Karpas-422 (cell line): Measurements from ENCODE around the gene CCSER1. TPM values are rescaled to one million over a fixed set of nuclear protein-coding genes. Genes with fewer than 3 reads are reported as not detected.

ENCODE experiments used
- DNase-seq: peaks from one replicate; pipeline ENCODE4 v3.0.0-alpha.2; 2015
- H2AFZ ChIP-seq: fragments of 200-600 bp; sonication (generic); 2 replicates; pipeline ENCODE4 v1.6.1; 2014; ENCODE audit warnings: antibody characterized with exemption, low read length, mixed read lengths
- H3K27ac ChIP-seq: fragments of 200-600 bp; sonication (generic); 2 replicates; pipeline ENCODE4 v1.5.1; 2014; ENCODE audit warnings: mild to moderate bottlenecking, low read length, moderate library complexity
- H3K27me3 ChIP-seq: fragments of 200-600 bp; sonication (generic); 2 replicates; pipeline ENCODE4 v1.6.1; 2014; ENCODE audit warnings: low read length, mixed read lengths
- H3K36me3 ChIP-seq: fragments of 200-600 bp; sonication (generic); 2 replicates; pipeline ENCODE4 v1.6.1; 2014; ENCODE audit warnings: low read length, mixed read lengths; ENCODE audit not compliant: insufficient read depth
- H3K4me1 ChIP-seq: fragments of 200-600 bp; sonication (generic); 2 replicates; pipeline ENCODE4 v1.6.1; 2014; ENCODE audit warnings: mild to moderate bottlenecking, low read length, mixed read lengths
- H3K4me2 ChIP-seq: fragments of 200-600 bp; sonication (generic); 2 replicates; pipeline ENCODE4 v1.6.1; 2014; ENCODE audit warnings: low read length, low read depth, mild to moderate bottlenecking; ENCODE audit not compliant: poor library complexity, severe bottlenecking
- H3K4me3 ChIP-seq: fragments of 200-600 bp; sonication (generic); 2 replicates; pipeline ENCODE4 v1.5.1; 2014; ENCODE audit warnings: mild to moderate bottlenecking, antibody characterized with exemption, low read length, mixed read lengths
- H3K79me2 ChIP-seq: fragments of 200-600 bp; sonication (generic); 2 replicates; pipeline ENCODE4 v1.6.1; 2014; ENCODE audit warnings: mild to moderate bottlenecking, low read length, mixed read lengths
- H3K9ac ChIP-seq: fragments of 200-600 bp; sonication (generic); 2 replicates; pipeline ENCODE4 v1.6.0; 2014; ENCODE audit warnings: low read length
- H3K9me2 ChIP-seq: fragments of 200-600 bp; sonication (generic), shearing (Covaris generic); replicated peaks from 2 replicates; pipeline ENCODE4 v1.6.0; 2014; ENCODE audit warnings: mild to moderate bottlenecking, low read length, moderate library complexity; ENCODE audit not compliant: insufficient read depth
- H3K9me3 ChIP-seq: fragments of 300-700, 200-600 bp; sonication (generic); 2 replicates; pipeline ENCODE4 v1.6.1; 2014; ENCODE audit warnings: low read length, mixed read lengths
- H4K20me1 ChIP-seq: fragments of 200-600 bp; sonication (generic); 2 replicates; pipeline ENCODE4 v1.6.1; 2014; ENCODE audit warnings: mild to moderate bottlenecking, antibody characterized with exemption, low read length, low read depth; ENCODE audit not compliant: insufficient read depth
- total RNA-seq: library from RNA; depleted of rRNA; stranded (reverse); fragments of >200 nt; shearing (Covaris generic); gene quantifications from 2 replicates; pipeline ENCODE4 v1.2.3, GENCODE V29; 2014; ENCODE audit warnings: low replicate concordance

Gene CCSER1
- total RNA-seq, 1 experiment from 2014 or later: 3.6 TPM

DNA sequence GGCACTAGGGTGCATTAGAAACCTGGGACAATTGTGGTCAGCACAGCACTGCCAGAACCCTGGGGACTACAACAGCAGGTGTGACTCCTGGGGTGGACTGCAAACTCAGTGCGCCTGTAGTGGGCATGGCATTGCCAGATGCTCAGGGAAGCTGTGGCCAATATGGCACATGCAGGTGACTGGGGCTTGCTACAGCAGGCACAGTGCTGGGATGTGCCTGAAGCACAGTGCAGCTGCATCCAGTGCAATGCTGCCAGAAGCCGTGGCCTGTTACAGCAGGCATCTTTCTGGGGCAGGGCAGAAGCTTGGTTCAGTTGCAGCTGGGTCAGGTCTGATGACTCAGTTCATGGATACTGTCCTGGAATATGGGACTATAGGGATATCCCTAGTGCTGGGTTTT is 445.8 kb downstream of the CCSER1 start:
- no peak overlapping the region for H3K27ac ChIP-seq
- H3K9me3 ChIP-seq: peaks cover 2% of the 10 kb centered on the region
- no peaks in the 10 kb centered on the region for H3K4me1 ChIP-seq
- no peaks in the 10 kb centered on the region for H3K79me2 ChIP-seq
- no peaks in the 10 kb centered on the region for H3K27me3 ChIP-seq
- no peak overlapping the region for H2AFZ ChIP-seq
- no peak overlapping the region for H3K4me3 ChIP-seq
- H3K9me2 ChIP-seq: no peaks in the 10 kb centered on the region
- no peaks in the 10 kb centered on the region for H4K20me1 ChIP-seq
- no peak for DNase-seq
- H3K36me3 ChIP-seq: no peaks in the 10 kb centered on the region
- H3K9ac ChIP-seq: no peak overlapping the region
- H3K4me2 ChIP-seq: no peak overlapping the region

GRCh38 chr4:90575371-90575770 is 448.2 kb downstream of the CCSER1 start:
- Histone ChIP-seq H3K4me1 (no peaks in the 10 kb centered on the region), H3K4me2 (no peak overlapping the region), H3K9ac (no peak overlapping the region), H3K9me3 (peaks cover 2% of the 10 kb centered on the region), H4K20me1 (no peaks in the 10 kb centered on the region), H3K36me3 (no peaks in the 10 kb centered on the region), H3K79me2 (no peaks in the 10 kb centered on the region), H3K4me3 (no peak overlapping the region), H3K27me3 (no peaks in the 10 kb centered on the region), H2AFZ (no peak overlapping the region), H3K9me2 (no peaks in the 10 kb centered on the region), H3K27ac (no peak overlapping the region)
- DNase-seq: no peak

DNA sequence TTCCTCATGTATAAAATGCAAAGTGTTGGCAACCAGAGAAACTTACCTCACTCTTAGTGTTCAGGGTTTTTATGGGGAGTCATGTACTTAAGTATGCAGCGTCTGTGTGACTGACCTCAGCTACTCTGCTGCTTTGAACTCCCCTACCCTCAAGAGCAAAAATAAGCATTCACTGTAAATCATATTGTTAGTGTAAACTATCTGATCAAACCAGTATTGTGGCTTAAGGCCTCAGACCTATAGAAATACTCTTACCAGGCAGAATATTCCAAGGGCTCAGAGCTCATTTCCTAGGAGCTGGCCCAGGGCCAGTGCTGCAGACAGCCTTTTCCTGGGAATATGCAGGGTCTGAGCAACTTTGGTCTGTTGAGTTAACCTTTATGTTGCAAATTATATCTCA is 453.1 kb downstream of the CCSER1 start:
- H3K36me3 ChIP-seq: no peaks in the 10 kb centered on the region
- H3K4me3 ChIP-seq: no peak overlapping the region
- no peak overlapping the region for H3K4me2 ChIP-seq
- no peak overlapping the region for H3K27ac ChIP-seq
- no peaks in the 10 kb centered on the region for H3K79me2 ChIP-seq
- H3K9me3 ChIP-seq: no peaks in the 10 kb centered on the region; the same call in 1 of the 2 replicates
- H3K27me3 ChIP-seq: no peaks in the 10 kb centered on the region
- H2AFZ ChIP-seq: no peak overlapping the region
- H3K9me2 ChIP-seq: no peaks in the 10 kb centered on the region
- no peaks in the 10 kb centered on the region for H3K4me1 ChIP-seq
- H3K9ac ChIP-seq: no peak overlapping the region
- no peaks in the 10 kb centered on the region for H4K20me1 ChIP-seq
- no peak for DNase-seq

GRCh38 chr4:90582087-90582486 is 454.9 kb downstream of the CCSER1 start:
- Histone ChIP-seq H3K4me1 (no peaks in the 10 kb centered on the region), H3K9ac (no peak overlapping the region)

DNA sequence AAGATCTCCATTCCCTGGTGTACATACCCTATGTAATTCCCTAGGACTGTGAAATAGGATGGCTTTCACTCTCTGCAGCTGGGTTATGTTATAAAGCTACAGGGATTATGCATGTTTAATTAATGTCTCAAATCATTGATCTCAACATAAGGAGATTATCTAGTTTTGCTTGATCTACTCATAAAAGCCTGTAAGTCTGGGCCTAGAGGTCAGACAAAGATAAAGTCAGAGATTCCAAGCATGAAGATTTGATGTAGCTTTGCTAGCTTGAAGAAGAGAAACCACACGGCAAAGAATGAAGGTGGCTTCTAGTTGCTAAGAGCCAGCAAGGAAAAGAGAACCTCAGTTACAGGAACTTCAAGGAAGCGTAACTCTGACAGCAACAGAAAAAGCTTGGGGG is 456.9 kb downstream of the CCSER1 start:
- Histone ChIP-seq H3K4me3 (no peak overlapping the region), H3K9me3 (no peaks in the 10 kb centered on the region; the same call in 1 of the 2 replicates), H3K4me2 (no peak overlapping the region), H3K27me3 (no peaks in the 10 kb centered on the region), H2AFZ (no peak overlapping the region), H3K27ac (no peak overlapping the region), H3K36me3 (no peaks in the 10 kb centered on the region), H3K4me1 (no peaks in the 10 kb centered on the region), H3K79me2 (no peaks in the 10 kb centered on the region), H3K9ac (no peak overlapping the region), H3K9me2 (no peaks in the 10 kb centered on the region), H4K20me1 (no peaks in the 10 kb centered on the region)
- no peak for DNase-seq

More at GRCh38 chr4:90582087-90582486, 454.9 kb downstream of the CCSER1 start:
- no peak overlapping the region for H2AFZ ChIP-seq
- DNase-seq: no peak
- H3K27me3 ChIP-seq: no peaks in the 10 kb centered on the region
- H3K27ac ChIP-seq: no peak overlapping the region
- H3K79me2 ChIP-seq: no peaks in the 10 kb centered on the region
- H3K9me3 ChIP-seq: no peaks in the 10 kb centered on the region; the same call in 1 of the 2 replicates
- no peaks in the 10 kb centered on the region for H4K20me1 ChIP-seq
- H3K4me2 ChIP-seq: no peak overlapping the region
- H3K36me3 ChIP-seq: no peaks in the 10 kb centered on the region
- H3K9me2 ChIP-seq: no peaks in the 10 kb centered on the region
- H3K4me3 ChIP-seq: no peak overlapping the region

DNA sequence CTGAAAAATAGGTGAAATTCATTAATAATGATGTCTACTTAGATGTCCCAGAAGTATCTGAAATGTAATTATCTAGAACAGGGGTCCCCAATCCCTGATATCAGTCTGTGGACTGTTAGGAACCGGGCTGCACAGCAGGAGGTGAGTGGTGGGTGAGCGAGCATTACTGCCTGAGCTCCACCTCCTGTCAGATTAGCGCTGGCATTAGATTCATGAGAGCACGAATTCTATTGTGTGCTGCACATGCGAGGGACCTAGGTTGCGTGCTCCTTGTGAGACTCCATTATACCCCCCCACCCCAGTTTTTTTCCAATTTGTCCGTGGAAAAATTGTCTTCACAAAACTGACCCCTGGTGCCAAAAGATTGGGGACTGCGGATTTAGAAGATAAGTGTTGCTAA is 458.8 kb downstream of the CCSER1 start:
- Histone ChIP-seq H3K4me3 (no peak overlapping the region), H3K9ac (no peak overlapping the region)

GRCh38 chr4:90586799-90587198 is 459.6 kb downstream of the CCSER1 start:
- Histone ChIP-seq H2AFZ (no peak overlapping the region), H3K4me3 (no peak overlapping the region), H3K27me3 (no peaks in the 10 kb centered on the region), H3K4me1 (no peaks in the 10 kb centered on the region), H3K9me2 (no peaks in the 10 kb centered on the region), H3K79me2 (no peaks in the 10 kb centered on the region), H3K36me3 (no peaks in the 10 kb centered on the region), H3K4me2 (no peak overlapping the region), H3K9ac (no peak overlapping the region), H3K9me3 (no peaks in the 10 kb centered on the region; the same call in 1 of the 2 replicates), H4K20me1 (no peaks in the 10 kb centered on the region), H3K27ac (no peak overlapping the region)
- DNase-seq: no peak

More for the DNA sequence above, 458.8 kb downstream of the CCSER1 start:
- H3K4me1 ChIP-seq: no peaks in the 10 kb centered on the region
- H4K20me1 ChIP-seq: no peaks in the 10 kb centered on the region
- no peaks in the 10 kb centered on the region for H3K36me3 ChIP-seq
- H3K9me2 ChIP-seq: no peaks in the 10 kb centered on the region
- H3K27me3 ChIP-seq: no peaks in the 10 kb centered on the region
- H3K9me3 ChIP-seq: no peaks in the 10 kb centered on the region; the same call in 1 of the 2 replicates
- no peak for DNase-seq
- H3K79me2 ChIP-seq: no peaks in the 10 kb centered on the region
- no peak overlapping the region for H2AFZ ChIP-seq
- H3K27ac ChIP-seq: no peak overlapping the region
- no peak overlapping the region for H3K4me2 ChIP-seq

DNA sequence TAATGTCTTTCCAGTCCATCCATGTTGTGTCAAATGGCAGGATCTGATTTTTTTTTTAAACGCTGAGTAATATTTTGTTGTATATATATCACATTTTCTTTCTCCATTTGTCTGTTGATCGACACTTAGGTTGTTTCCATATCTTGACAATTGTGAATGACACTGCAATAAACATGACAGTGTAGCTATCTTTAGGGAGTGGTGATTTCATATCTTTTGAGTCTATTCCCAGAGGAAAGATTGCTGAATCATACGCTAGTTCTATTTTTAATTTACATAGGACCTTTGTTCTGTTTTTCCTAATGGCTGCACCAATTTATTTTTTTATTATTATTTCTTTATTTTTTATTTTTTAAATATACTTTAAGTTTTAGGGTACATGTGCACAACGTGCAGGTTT is 470.7 kb downstream of the CCSER1 start:
- H3K4me3 ChIP-seq: no peak overlapping the region
- no peaks in the 10 kb centered on the region for H3K4me1 ChIP-seq
- no peak overlapping the region for H3K9ac ChIP-seq
- no peaks in the 10 kb centered on the region for H3K79me2 ChIP-seq
- no peaks in the 10 kb centered on the region for H3K9me2 ChIP-seq
- no peak for DNase-seq
- peaks cover 10% of the 10 kb centered on the region; the same call in 1 of the 2 replicates for H3K9me3 ChIP-seq
- H2AFZ ChIP-seq: no peak overlapping the region
- no peaks in the 10 kb centered on the region for H3K36me3 ChIP-seq
- H3K4me2 ChIP-seq: no peak overlapping the region
- H3K27me3 ChIP-seq: no peaks in the 10 kb centered on the region
- H4K20me1 ChIP-seq: no peaks in the 10 kb centered on the region
- no peak overlapping the region for H3K27ac ChIP-seq

DNA sequence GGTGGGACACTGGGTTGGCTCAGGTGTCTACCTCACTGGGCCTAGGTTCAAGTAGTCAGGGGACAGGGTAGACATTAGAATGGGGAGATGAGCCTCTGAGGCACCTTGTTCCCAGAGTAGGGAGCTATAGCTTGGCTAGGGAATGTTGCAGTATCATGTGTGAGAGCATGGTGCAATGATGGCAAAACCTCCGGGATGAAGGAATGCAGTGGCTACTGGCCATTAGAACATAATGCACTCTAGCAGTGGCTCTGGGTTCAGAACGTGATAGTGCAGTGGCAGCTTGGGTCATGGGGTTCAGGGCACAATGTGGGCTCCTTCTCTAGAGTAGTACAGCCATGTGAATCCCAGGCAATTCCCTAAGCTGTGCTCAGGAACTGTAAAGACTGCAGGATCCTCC is 471.5 kb downstream of the CCSER1 start:
- Histone ChIP-seq H4K20me1 (no peaks in the 10 kb centered on the region), H3K4me1 (no peaks in the 10 kb centered on the region), H3K27me3 (no peaks in the 10 kb centered on the region), H3K9me2 (no peaks in the 10 kb centered on the region), H2AFZ (no peak overlapping the region), H3K4me3 (no peak overlapping the region), H3K79me2 (no peaks in the 10 kb centered on the region), H3K27ac (no peak overlapping the region), H3K4me2 (no peak overlapping the region), H3K9me3 (peaks cover 10% of the 10 kb centered on the region; the same call in 1 of the 2 replicates), H3K36me3 (no peaks in the 10 kb centered on the region), H3K9ac (no peak overlapping the region)
- DNase-seq: no peak
